ENCODE data around the gene IGSF10. TPM values are rescaled to one million over a fixed set of nuclear protein-coding genes. Genes with fewer than 3 reads are reported as not detected.

IGSF10 gene
- total and polyA plus RNA-seq, 2 donors from 2014 or later: 0.63 to 0.82 TPM

- intact Hi-C loops (cut with DNase I): loop anchor here (10.0 kb wide), 1 partner anchor 394 kb away; no protein-coding TSS in a partner anchor
- Histone ChIP-seq H3K27me3 (ENCODE audit: control insufficient read depth, insufficient read depth, low read length) (no peaks in the 10 kb centered on the region), H3K9ac (ENCODE audit: low read length in 3 of 3) (no peak overlapping the region), H3K9me3 (ENCODE audit: control insufficient read depth in 2 of 3, insufficient read depth in 1 of 3, low read length in 3 of 3) (no peaks in the 10 kb centered on the region), H3K4me3 (ENCODE audit: low read length in 3 of 3) (no peak overlapping the region), H3K4me1 (ENCODE audit: control insufficient read depth in 2 of 3, insufficient read depth in 2 of 3, low read depth in 1 of 3, low read length in 3 of 3) (no peaks in the 10 kb centered on the region), H3K27ac (ENCODE audit: low read depth in 2 of 2, low read length in 2 of 2) (no peak overlapping the region), H3K36me3 (ENCODE audit: control insufficient read depth in 2 of 3, insufficient read depth in 3 of 3, low read length in 3 of 3) (no peaks in the 10 kb centered on the region)
- DNase-seq (no peak), FAIRE-seq (no peak)
- TF ChIP-seq CTCF (IDR thresholded peaks at IDR 0.05; ENCODE audit: borderline replicate concordance, extremely low read depth, insufficient read depth): no peak
Measured at GRCh38 chr3:151440940-151441339, 19.9 kb downstream of the IGSF10 start.

- FAIRE-seq (peak; percentile 78), DNase-seq (peak in 3 of 5 donors; percentile 23 to 84 (median 79))
- Histone ChIP-seq H3K4me1 (ENCODE audit: control insufficient read depth in 2 of 3, insufficient read depth in 2 of 3, low read depth in 1 of 3, low read length in 3 of 3) (no peaks in the 10 kb centered on the region), H3K27ac (ENCODE audit: low read depth in 2 of 2, low read length in 2 of 2) (no peak overlapping the region), H3K4me3 (ENCODE audit: low read length in 3 of 3) (no peak overlapping the region), H3K36me3 (ENCODE audit: control insufficient read depth in 2 of 3, insufficient read depth in 3 of 3, low read length in 3 of 3) (no peaks in the 10 kb centered on the region), H3K27me3 (ENCODE audit: control insufficient read depth, insufficient read depth, low read length) (no peaks in the 10 kb centered on the region), H3K9ac (ENCODE audit: low read length in 3 of 3) (no peak overlapping the region), H3K9me3 (ENCODE audit: control insufficient read depth in 2 of 3, insufficient read depth in 1 of 3, low read length in 3 of 3) (no peaks in the 10 kb centered on the region)
- intact Hi-C loops (cut with DNase I): loop anchor here (10.0 kb wide), 1 partner anchor 395 kb away; no protein-coding TSS in a partner anchor
- peak; percentile 79 for TF ChIP-seq CTCF (IDR thresholded peaks at IDR 0.05; ENCODE audit: borderline replicate concordance, extremely low read depth, insufficient read depth)
Measured at GRCh38 chr3:151439652-151440125, 21.2 kb downstream of the IGSF10 start.

GRCh38 chr3:151437906-151438305 is 23.0 kb downstream of the IGSF10 start:
- no peaks in the 10 kb centered on the region for H3K27me3 ChIP-seq (ENCODE audit: control insufficient read depth, insufficient read depth, low read length)
- no peak overlapping the region for H3K27ac ChIP-seq (ENCODE audit: low read depth in 2 of 2, low read length in 2 of 2)
- no peaks in the 10 kb centered on the region for H3K9me3 ChIP-seq (ENCODE audit: control insufficient read depth in 2 of 3, insufficient read depth in 1 of 3, low read length in 3 of 3)
- H3K4me3 ChIP-seq (ENCODE audit: low read length in 3 of 3): no peak overlapping the region
- no peak for FAIRE-seq
- DNase-seq: no peak
- intact Hi-C loops (cut with DNase I): no loop called here
- no peak overlapping the region for H3K9ac ChIP-seq (ENCODE audit: low read length in 3 of 3)
- TF ChIP-seq CTCF (IDR thresholded peaks at IDR 0.05; ENCODE audit: borderline replicate concordance, extremely low read depth, insufficient read depth): no peak
- H3K36me3 ChIP-seq (ENCODE audit: control insufficient read depth in 2 of 3, insufficient read depth in 3 of 3, low read length in 3 of 3): no peaks in the 10 kb centered on the region
- no peaks in the 10 kb centered on the region for H3K4me1 ChIP-seq (ENCODE audit: control insufficient read depth in 2 of 3, insufficient read depth in 2 of 3, low read depth in 1 of 3, low read length in 3 of 3)

Data from kidney (tissue), 14 donors.